GM12801 (cell line): ENCODE measurements around the gene TMEM126B.

ENCODE experiments used
- TF ChIP-seq, protein P1 (sequence below): IDR thresholded peaks from one replicate; pipeline ENCODE4 v1.5.1; 2011; ENCODE audit warnings: control low read depth; ENCODE audit not compliant: insufficient read length; ENCODE audit errors: extremely low read depth

The TMEM126B gene

GRCh38 chr11:85658180-85658579, 29.8 kb downstream of the TMEM126B start:
- TF ChIP-seq, protein P1, sequence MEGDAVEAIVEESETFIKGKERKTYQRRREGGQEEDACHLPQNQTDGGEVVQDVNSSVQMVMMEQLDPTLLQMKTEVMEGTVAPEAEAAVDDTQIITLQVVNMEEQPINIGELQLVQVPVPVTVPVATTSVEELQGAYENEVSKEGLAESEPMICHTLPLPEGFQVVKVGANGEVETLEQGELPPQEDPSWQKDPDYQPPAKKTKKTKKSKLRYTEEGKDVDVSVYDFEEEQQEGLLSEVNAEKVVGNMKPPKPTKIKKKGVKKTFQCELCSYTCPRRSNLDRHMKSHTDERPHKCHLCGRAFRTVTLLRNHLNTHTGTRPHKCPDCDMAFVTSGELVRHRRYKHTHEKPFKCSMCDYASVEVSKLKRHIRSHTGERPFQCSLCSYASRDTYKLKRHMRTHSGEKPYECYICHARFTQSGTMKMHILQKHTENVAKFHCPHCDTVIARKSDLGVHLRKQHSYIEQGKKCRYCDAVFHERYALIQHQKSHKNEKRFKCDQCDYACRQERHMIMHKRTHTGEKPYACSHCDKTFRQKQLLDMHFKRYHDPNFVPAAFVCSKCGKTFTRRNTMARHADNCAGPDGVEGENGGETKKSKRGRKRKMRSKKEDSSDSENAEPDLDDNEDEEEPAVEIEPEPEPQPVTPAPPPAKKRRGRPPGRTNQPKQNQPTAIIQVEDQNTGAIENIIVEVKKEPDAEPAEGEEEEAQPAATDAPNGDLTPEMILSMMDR = no peak

DNA sequence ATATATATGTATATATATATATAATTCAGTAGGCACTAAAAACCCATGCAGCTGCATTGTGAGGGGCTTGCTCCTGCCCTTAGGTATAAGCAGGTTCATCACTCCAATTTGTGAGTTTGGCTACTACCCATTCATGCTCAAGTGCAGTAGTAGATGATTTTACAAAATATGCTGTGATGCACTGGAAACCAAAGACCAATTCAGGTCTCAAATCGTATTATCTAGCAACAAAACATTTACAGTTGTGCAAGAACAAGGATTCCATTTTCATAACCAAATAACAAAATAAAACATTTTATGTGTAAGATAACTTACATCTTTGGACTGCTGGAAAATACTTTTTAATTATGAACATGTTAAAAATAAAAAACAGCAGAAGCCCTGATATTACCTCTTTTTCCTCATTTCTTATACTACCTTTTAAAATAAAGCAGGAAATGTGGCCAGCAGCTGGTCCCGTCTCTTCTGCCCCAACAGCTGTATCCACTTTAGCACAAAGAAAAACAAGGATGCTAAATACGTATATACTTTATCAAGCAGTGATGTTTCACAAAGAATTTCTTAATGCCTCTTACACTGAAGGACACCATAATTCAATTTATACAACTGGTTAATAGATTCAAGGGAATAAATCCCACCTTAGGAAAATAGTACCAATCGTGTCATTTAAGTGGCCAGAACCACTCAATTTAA, 33.7 kb downstream of the TMEM126B start:
- TF ChIP-seq, protein P1 = no peak

- TF ChIP-seq, protein P1 = no peak
Observed at GRCh38 chr11:85663080-85663752, 34.8 kb downstream of the TMEM126B start.

DNA sequence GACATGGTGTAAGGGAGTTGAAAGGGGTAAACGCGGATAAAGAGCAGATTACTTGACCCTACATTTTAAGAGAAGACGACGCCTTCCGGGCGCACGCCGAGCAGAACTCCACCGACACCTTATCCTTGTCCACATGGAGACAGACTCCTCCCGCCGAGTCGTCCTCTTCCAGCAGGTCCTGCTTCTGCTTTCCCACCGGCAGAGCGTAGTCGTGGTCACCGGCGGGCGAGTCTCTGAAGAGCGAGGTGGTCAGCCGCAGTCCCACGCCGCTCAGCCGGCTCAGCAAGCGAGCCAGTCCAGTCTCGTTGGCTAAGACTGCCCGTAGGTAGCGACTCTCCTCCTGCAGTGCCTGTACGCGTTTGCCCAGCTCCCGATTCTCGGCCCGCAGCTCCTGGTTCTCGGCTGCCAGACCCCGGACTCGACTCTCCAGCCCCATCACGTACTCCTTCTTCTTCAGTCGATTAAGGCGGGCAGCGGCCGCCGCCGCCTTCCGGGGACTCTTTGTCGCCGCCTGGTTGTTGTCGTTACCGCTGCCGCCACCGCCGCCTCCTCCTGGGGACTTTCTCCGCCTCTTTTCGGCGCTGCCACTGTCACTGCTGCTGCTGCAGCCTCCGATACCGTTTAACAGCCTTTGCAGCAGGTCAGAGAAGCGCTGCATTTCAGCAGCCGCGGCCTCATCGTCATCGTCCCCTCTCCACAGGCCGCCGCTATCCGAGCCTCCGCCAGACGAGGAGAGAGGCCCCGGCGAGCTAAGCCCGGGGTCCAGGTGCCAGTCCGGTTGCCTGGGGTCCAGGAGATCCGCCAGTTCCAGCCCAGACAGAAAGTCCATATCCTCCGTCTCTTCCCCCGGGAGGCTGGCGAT, 35.6 kb downstream of the TMEM126B start:
- TF ChIP-seq, protein P1 = no peak

- TF ChIP-seq, protein P1 = no peak
Observed at GRCh38 chr11:85664615-85665481, 36.5 kb downstream of the TMEM126B start, which contains the start of gene CREBZF. Gene CREBZF, minus strand, starts transcription at chr11:85665129. Its CDS starts 254 bp downstream, at chr11:85664875.

GRCh38 chr11:85665733-85666132, 37.3 kb downstream of the TMEM126B start:
- TF ChIP-seq, protein P1 = no peak
